Measurements from ENCODE around the gene ERH. TPM values are rescaled to one million over a fixed set of nuclear protein-coding genes. Genes with fewer than 3 reads are reported as not detected.

Gene ERH
- total and polyA plus RNA-seq, 2 donors (not counting 3 experiments of a cell fraction or from before 2014, with no cell fraction given), result 157 to 263 TPM

- Histone ChIP-seq H3K9me3 (replicated peaks; ENCODE audit: control insufficient read depth, insufficient read depth, low read length) (no peaks in the 10 kb centered on the region), H3K36me3 (ENCODE audit: control insufficient read depth in 2 of 2, extremely low read depth in 1 of 2, insufficient read depth in 2 of 2, low read length in 2 of 2) (no peaks in the 10 kb centered on the region), H4K20me1 (replicated peaks; ENCODE audit: control insufficient read depth, extremely low read depth, insufficient read depth, low read length) (no peaks in the 10 kb centered on the region), H3K4me2 (ENCODE audit: insufficient read depth, low read length) (no peak overlapping the region), H3K27me3 (ENCODE audit: control insufficient read depth in 2 of 2, insufficient read depth in 2 of 2, low read length in 2 of 2) (peaks cover 2 to 5% of the 10 kb centered on the region in 2 experiments), H3K9me1 (replicated peaks; ENCODE audit: control insufficient read depth, extremely low read depth, insufficient read depth, low read length) (no peaks in the 10 kb centered on the region), H3K27ac (ENCODE audit: insufficient read depth, low read depth, low read length) (no peak overlapping the region), H2AFZ (ENCODE audit: low read depth, low read length) (no peak overlapping the region), H3K4me3 (replicated peaks in 1 of 3; ENCODE audit: insufficient read depth in 1 of 3, low read depth in 1 of 3, low read length in 3 of 3) (no peak overlapping the region), H3K4me1 (ENCODE audit: control insufficient read depth, extremely low read depth, insufficient read depth, low read length) (no peaks in the 10 kb centered on the region), H3K79me2 (ENCODE audit: control insufficient read depth, insufficient read depth, low read length) (no peaks in the 10 kb centered on the region), H3K9ac (replicated peaks; ENCODE audit: extremely low read depth, insufficient read depth, low read length) (no peak overlapping the region)
- no peak for DNase-seq (ENCODE audit: low read depth, low spot score)
- dilution Hi-C loops (cut with MboI; ENCODE audit: extremely low pct_ligation_motif_present, low sequenced_read_pairs), result no loop called here
- FAIRE-seq, result no peak
- POLR2A ChIA-PET, result interaction anchor here (0.6 kb wide), 1 partner anchor 447 kb away, joined by 7 read pairs; no protein-coding TSS in a partner anchor
- no peak for TF ChIP-seq FOS (IDR thresholded peaks at IDR 0.05; ENCODE audit: borderline replicate concordance, insufficient read depth, low read length)
- intact Hi-C loops (cut with micrococcal nuclease), result no loop called here
- CTCF ChIA-PET, result interaction anchor here (1.2 to 4.2 kb wide), 4 partner anchors 10 to 115 kb away, joined by 3 to 18 read pairs (median 5); no protein-coding TSS in a partner anchor
- BruUV-seq (replicated peaks), result no TSS peak
Measured at GRCh38 chr14:69357544-69358200, 40.4 kb downstream of the ERH start.

DNA sequence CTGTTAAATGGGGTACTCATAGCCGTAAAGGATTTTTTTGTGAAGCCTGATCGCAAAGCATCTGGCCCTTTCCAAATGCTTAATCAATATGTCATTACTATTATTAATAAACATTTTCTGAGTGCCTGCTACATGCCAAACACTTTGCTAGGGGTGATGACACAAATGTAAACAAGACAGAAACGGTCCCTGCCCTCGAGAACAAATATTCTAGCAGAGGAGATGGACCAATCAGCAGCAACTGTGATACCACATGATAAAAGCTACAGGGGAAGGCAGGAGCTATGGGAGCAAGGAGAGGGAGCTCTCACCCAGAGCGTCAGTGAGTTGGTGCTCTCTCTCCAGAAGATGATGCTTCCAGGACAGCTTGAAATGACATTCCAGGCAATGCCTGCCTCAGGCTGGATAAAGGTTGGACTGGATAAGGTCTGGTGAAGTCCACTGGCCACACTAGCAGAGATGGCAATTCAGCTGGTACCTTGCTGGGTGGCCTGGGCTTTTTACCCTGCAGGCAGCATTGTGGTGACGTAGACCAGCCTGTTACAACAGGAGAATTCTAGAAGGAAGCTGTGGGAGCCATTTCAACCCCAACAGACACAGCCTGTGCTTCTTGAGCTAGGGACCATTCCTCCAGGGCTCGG, 41.1 kb downstream of the ERH start:
- POLR2A ChIA-PET, result interaction anchor here (0.6 kb wide), 1 partner anchor 447 kb away, joined by 7 read pairs; no protein-coding TSS in a partner anchor
- no peaks in the 10 kb centered on the region for H3K36me3 ChIP-seq (ENCODE audit: control insufficient read depth in 2 of 2, extremely low read depth in 1 of 2, insufficient read depth in 2 of 2, low read length in 2 of 2)
- H3K9ac ChIP-seq (replicated peaks; ENCODE audit: extremely low read depth, insufficient read depth, low read length), result no peak overlapping the region
- H3K4me2 ChIP-seq (ENCODE audit: insufficient read depth, low read length), result no peak overlapping the region
- DNase-seq (ENCODE audit: low read depth, low spot score) (no peak), FAIRE-seq (no peak)
- CTCF ChIA-PET, result interaction anchor here (1.2 to 4.2 kb wide), 3 partner anchors 9 to 114 kb away, joined by 3 to 18 read pairs (median 6); no protein-coding TSS in a partner anchor
- no peaks in the 10 kb centered on the region for H3K9me3 ChIP-seq (replicated peaks; ENCODE audit: control insufficient read depth, insufficient read depth, low read length)
- no peaks in the 10 kb centered on the region for H3K4me1 ChIP-seq (ENCODE audit: control insufficient read depth, extremely low read depth, insufficient read depth, low read length)
- no peaks in the 10 kb centered on the region for H3K79me2 ChIP-seq (ENCODE audit: control insufficient read depth, insufficient read depth, low read length)
- H3K9me1 ChIP-seq (replicated peaks; ENCODE audit: control insufficient read depth, extremely low read depth, insufficient read depth, low read length), result no peaks in the 10 kb centered on the region
- no peak overlapping the region for H2AFZ ChIP-seq (ENCODE audit: low read depth, low read length)
- intact Hi-C loops (cut with micrococcal nuclease) (no loop called here), dilution Hi-C loops (cut with MboI; ENCODE audit: extremely low pct_ligation_motif_present, low sequenced_read_pairs) (no loop called here)
- no peaks in the 10 kb centered on the region for H4K20me1 ChIP-seq (replicated peaks; ENCODE audit: control insufficient read depth, extremely low read depth, insufficient read depth, low read length)
- H3K27me3 ChIP-seq (ENCODE audit: control insufficient read depth in 2 of 2, insufficient read depth in 2 of 2, low read length in 2 of 2), result peaks cover 0 to 5% of the 10 kb centered on the region in 2 experiments
- TF ChIP-seq JUN (IDR thresholded peaks at IDR 0.05; ENCODE audit: borderline replicate concordance, insufficient read depth, insufficient read length, low read depth) (no peak), POLR2AphosphoS5 (IDR thresholded peaks at IDR 0.05; ENCODE audit: insufficient read depth, low read depth, low read length) (no peak), GATA2 (IDR thresholded peaks at IDR 0.05; ENCODE audit: insufficient read depth, insufficient read length, low read depth, low read length) (no peak), MYC (IDR thresholded peaks at IDR 0.05; ENCODE audit: low read depth, low read length) (no peak), MAX (IDR thresholded peaks at IDR 0.05; ENCODE audit: insufficient read depth, insufficient read length) (no peak), EZH2 (IDR thresholded peaks at IDR 0.05; ENCODE audit: borderline replicate concordance, low read depth, low read length, severe bottlenecking) (no peak), POLR2A (IDR thresholded peaks at IDR 0.05; ENCODE audit: low read depth, low read length) (no peak), FOS (IDR thresholded peaks at IDR 0.05; ENCODE audit: borderline replicate concordance, insufficient read depth, low read length) (no peak), CTCF (IDR thresholded peaks at IDR 0.05; ENCODE audit: extremely low read depth in 1 of 2, insufficient read depth in 1 of 2, low read depth in 1 of 2, low read length in 2 of 2) (no peak)
- no peak overlapping the region for H3K27ac ChIP-seq (ENCODE audit: insufficient read depth, low read depth, low read length)
- H3K4me3 ChIP-seq (replicated peaks in 1 of 3; ENCODE audit: insufficient read depth in 1 of 3, low read depth in 1 of 3, low read length in 3 of 3), result no peak overlapping the region
- BruUV-seq (replicated peaks), result no TSS peak
